Brain microvascular endothelial cell (primary cell): ENCODE data around the gene MMP25.
A peak's percentile ranks its signal among the peaks of the same experiment; 100 is the strongest.

Experiments used
- DNase-seq: peaks from one replicate; pipeline ENCODE4 v3.0.0-alpha.2; 2020
- H3K27ac ChIP-seq: fragments of 250-450 bp; sonication (Bioruptor Pico); 2 replicates; pipeline ENCODE4 v1.5.1; 2020; ENCODE audit warnings: mild to moderate bottlenecking, moderate library complexity
- H3K27me3 ChIP-seq: fragments of 250-450 bp; sonication (Bioruptor Pico); replicated peaks from 2 replicates; pipeline ENCODE4 v1.5.1; 2020; ENCODE audit warnings: mild to moderate bottlenecking
- H3K36me3 ChIP-seq: fragments of 250-450 bp; sonication (Bioruptor Pico); replicated peaks from 2 replicates; pipeline ENCODE4 v1.5.1; 2020; ENCODE audit warnings: mild to moderate bottlenecking
- H3K4me3 ChIP-seq: 2 replicates; pipeline ENCODE4 v1.5.1; 2011; ENCODE audit warnings: low read depth, mild to moderate bottlenecking, control low read depth, low read length, moderate library complexity
- CTCF ChIP-seq: IDR thresholded peaks from 2 replicates; pipeline ENCODE4 v1.5.1; 2011; ENCODE audit warnings: low read depth, mild to moderate bottlenecking, moderate library complexity, low read length, control low read depth, inconsistent platforms; ENCODE audit errors: missing control alignments
- in situ Hi-C: cut with HindIII; loops from 2 replicates; pipeline ENCODE4 v1.10.0; 2017; ENCODE audit warnings: low sequenced_read_pairs, low pct_ligation_motif_present

The MMP25 gene

GRCh38 chr16:3091551-3091950 is 45.2 kb downstream of the MMP25 start:
- no peak for TF ChIP-seq CTCF
- Histone ChIP-seq H3K27ac (no peak overlapping the region), H3K4me3 (no peak overlapping the region), H3K27me3 (peaks cover 6% of the 10 kb centered on the region), H3K36me3 (no peaks in the 10 kb centered on the region)
- in situ Hi-C loops: no loop called here
- DNase-seq: no peak

- peaks cover 6% of the 10 kb centered on the region for H3K27me3 ChIP-seq
- no peak for DNase-seq
- no peak overlapping the region for H3K27ac ChIP-seq
- no peaks in the 10 kb centered on the region for H3K36me3 ChIP-seq
- TF ChIP-seq CTCF: no peak
- no peak overlapping the region for H3K4me3 ChIP-seq
- in situ Hi-C loops: no loop called here
Measured at GRCh38 chr16:3092501-3092941, 46.2 kb downstream of the MMP25 start.

GRCh38 chr16:3094289-3095027 is 48.1 kb downstream of the MMP25 start:
- peak; percentile 73 for TF ChIP-seq CTCF
- Histone ChIP-seq H3K27ac (no peak overlapping the region), H3K27me3 (peaks cover 11% of the 10 kb centered on the region), H3K4me3 (no peak overlapping the region), H3K36me3 (no peaks in the 10 kb centered on the region)
- DNase-seq: peak; percentile 29
- in situ Hi-C loops: no loop called here

- H3K27ac ChIP-seq: no peak overlapping the region
- peaks cover 11% of the 10 kb centered on the region for H3K27me3 ChIP-seq
- no peaks in the 10 kb centered on the region for H3K36me3 ChIP-seq
- no peak for DNase-seq
- peak; percentile 41 for TF ChIP-seq CTCF
- in situ Hi-C loops: no loop called here
- no peak overlapping the region for H3K4me3 ChIP-seq
Measured at GRCh38 chr16:3095869-3096268, 49.5 kb downstream of the MMP25 start.

GRCh38 chr16:3096362-3096761 is 50.0 kb downstream of the MMP25 start:
- in situ Hi-C loops: no loop called here
- Histone ChIP-seq H3K4me3 (no peak overlapping the region), H3K27me3 (peaks cover 11% of the 10 kb centered on the region), H3K27ac (no peak overlapping the region), H3K36me3 (no peaks in the 10 kb centered on the region)
- no peak for TF ChIP-seq CTCF
- DNase-seq: no peak

GRCh38 chr16:3097266-3097665 is 50.9 kb downstream of the MMP25 start:
- in situ Hi-C loops: no loop called here
- H3K27ac ChIP-seq: no peak overlapping the region
- no peak for DNase-seq
- no peak overlapping the region for H3K4me3 ChIP-seq
- H3K36me3 ChIP-seq: no peaks in the 10 kb centered on the region
- peaks cover 11% of the 10 kb centered on the region for H3K27me3 ChIP-seq
- no peak for TF ChIP-seq CTCF
